Esophagus squamous epithelium (tissue), 5 donors: Measurements from ENCODE around the gene CISD2. TPM values are rescaled to one million over a fixed set of nuclear protein-coding genes. Genes with fewer than 3 reads are reported as not detected.

Source experiments
- DNase-seq: peaks from one replicate; lab custom pipeline; 2025; lab: John Stamatoyannopoulos, UW
- H3K27ac ChIP-seq, 4 donors: fragments of 200-600 bp; sonication (generic); one replicate each; pipeline ENCODE4 v1.5.1; 2016 to 2019; ENCODE audit warnings: mild to moderate bottlenecking in 1 of 4
- H3K27me3 ChIP-seq, 4 donors: fragments of 200-600 bp; sonication (generic); 1 replicate in 3 of 4; 2 replicates in 1 of 4; pipeline versions ENCODE4 v1.5.1 to v1.6.0; 2017 to 2021; ENCODE audit warnings: antibody characterized with exemption in 1 of 4
- H3K36me3 ChIP-seq, 3 donors: fragments of 200-600 bp; sonication (generic); one replicate each; pipeline ENCODE4 v1.5.1; 2016 to 2019
- H3K4me1 ChIP-seq, 3 donors: fragments of 200-600 bp; sonication (generic); one replicate each; pipeline ENCODE4 v1.5.1; 2017 to 2019
- H3K4me3 ChIP-seq, 4 donors: fragments of 200-600 bp; sonication (generic); 1 replicate in 3 of 4; 2 replicates in 1 of 4; pipeline ENCODE4 v1.5.1; 2016 to 2019; ENCODE audit warnings: mild to moderate bottlenecking in 2 of 4, moderate library complexity in 1 of 4
- H3K9me3 ChIP-seq, 3 donors: fragments of 200-600 bp; sonication (generic); one replicate each; pipeline ENCODE4 v1.5.1; 2016 to 2019
- POLR2A ChIP-seq, 4 donors: fragments of 450-650 bp; IDR thresholded peaks; one replicate each; pipeline ENCODE4 v1.6.1; 2017; ENCODE audit warnings: antibody characterized with exemption in 4 of 4, mild to moderate bottlenecking in 4 of 4, moderate library complexity in 3 of 4
- WGBS, 2 donors: methylation state at CpG; one replicate each; pipeline ENCODE4 v1.1.5; 2018; 5-methylcytosine and 5-hydroxymethylcytosine counted together
- intact Hi-C: fragments of 100-400 bp; cut with DNase I; formaldehyde crosslinking; loops from one replicate; pipeline ENCODE4 v1.15.0; 2022
- total RNA-seq, 4 donors: library from RNA; depleted of rRNA; stranded (reverse); fragments of >200 nt; gene quantifications; one replicate each; pipeline ENCODE4 v1.1.0, GENCODE V29; 2016
- TF ChIP-seq, protein P1 (sequence below), 6 experiments: fragments of 450-650 bp in 4 of 6; fragments of 200-600 bp in 2 of 6; sonication (generic) in 2 of 6; IDR thresholded peaks; one replicate each; pipeline ENCODE4 v1.5.1; 2016 to 2019; ENCODE audit warnings: antibody characterized with exemption in 6 of 6, mild to moderate bottlenecking in 4 of 6, moderate library complexity in 4 of 6
- donor health status: DM: yes; HTN: yes; CAD: no.

The CISD2 gene
- total RNA-seq, 4 donors from 2014 or later: 5.6 to 22.4 (median 11.0) TPM

DNA sequence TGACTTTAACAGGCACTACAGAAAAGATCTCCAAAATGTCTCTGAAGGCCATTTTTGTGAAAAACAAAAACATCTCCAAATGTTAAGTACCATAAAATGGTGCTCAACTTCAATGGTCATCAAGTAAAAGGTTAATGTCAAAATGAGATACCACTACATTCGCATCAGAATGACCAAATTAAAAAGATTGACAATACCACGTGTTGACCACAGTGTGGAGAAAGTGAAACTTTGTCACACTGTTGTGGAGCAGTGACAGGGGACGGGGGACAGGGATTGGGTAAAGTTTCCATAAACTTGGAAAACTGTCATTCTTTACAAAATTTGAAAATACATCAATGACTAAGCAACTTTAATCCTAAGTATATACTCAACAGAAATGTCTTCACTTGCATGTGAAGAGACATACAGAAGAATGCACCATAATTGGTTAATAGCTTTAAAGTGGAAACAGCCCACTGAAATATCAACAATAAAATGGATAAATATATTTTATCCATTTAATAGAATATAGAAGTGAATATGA is 19.1 kb upstream of the CISD2 start:
- WGBS, 2 donors: 81 to 83% methylated on average over 3 of the region's 3 CpGs

DNA sequence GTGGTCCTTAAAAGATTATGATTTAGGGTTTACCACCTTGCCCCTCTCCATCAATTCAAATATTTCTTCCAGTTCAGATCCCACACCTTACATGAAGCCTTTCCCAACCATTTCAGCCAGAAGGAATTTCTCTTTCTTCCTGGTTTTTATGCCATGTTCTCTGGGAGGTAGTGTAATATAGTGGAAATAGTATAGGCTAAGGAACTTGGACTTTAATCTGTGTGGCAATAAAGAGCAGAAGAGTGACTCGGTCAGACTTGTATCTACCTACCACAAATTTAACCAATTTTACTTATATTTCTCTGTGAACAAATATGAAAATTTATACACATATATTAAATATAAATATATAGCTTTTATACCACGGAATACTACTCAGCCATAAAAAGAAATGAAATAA is 18.4 kb upstream of the CISD2 start:
- Histone ChIP-seq H3K27ac (no peak overlapping the region), H3K9me3 (no peaks in the 10 kb centered on the region), H3K36me3 (no peaks in the 10 kb centered on the region), H3K4me3 (no peak overlapping the region), H3K27me3 (no peaks in the 10 kb centered on the region), H3K4me1 (no peaks in the 10 kb centered on the region)
- DNase-seq: no peak
- 93 to 98% methylated on average over 2 of the region's 2 CpGs for WGBS, 2 donors
- no peak for TF ChIP-seq POLR2A (IDR thresholded peaks at IDR 0.05)
- TF ChIP-seq, protein P1, sequence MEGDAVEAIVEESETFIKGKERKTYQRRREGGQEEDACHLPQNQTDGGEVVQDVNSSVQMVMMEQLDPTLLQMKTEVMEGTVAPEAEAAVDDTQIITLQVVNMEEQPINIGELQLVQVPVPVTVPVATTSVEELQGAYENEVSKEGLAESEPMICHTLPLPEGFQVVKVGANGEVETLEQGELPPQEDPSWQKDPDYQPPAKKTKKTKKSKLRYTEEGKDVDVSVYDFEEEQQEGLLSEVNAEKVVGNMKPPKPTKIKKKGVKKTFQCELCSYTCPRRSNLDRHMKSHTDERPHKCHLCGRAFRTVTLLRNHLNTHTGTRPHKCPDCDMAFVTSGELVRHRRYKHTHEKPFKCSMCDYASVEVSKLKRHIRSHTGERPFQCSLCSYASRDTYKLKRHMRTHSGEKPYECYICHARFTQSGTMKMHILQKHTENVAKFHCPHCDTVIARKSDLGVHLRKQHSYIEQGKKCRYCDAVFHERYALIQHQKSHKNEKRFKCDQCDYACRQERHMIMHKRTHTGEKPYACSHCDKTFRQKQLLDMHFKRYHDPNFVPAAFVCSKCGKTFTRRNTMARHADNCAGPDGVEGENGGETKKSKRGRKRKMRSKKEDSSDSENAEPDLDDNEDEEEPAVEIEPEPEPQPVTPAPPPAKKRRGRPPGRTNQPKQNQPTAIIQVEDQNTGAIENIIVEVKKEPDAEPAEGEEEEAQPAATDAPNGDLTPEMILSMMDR (IDR thresholded peaks at IDR 0.05): no peak
- intact Hi-C loops: no loop called here

More for the DNA sequence above, 19.1 kb upstream of the CISD2 start:
- H3K4me1 ChIP-seq: no peaks in the 10 kb centered on the region
- H3K36me3 ChIP-seq: no peaks in the 10 kb centered on the region
- TF ChIP-seq POLR2A (IDR thresholded peaks at IDR 0.05): no peak
- TF ChIP-seq, protein P1 (IDR thresholded peaks at IDR 0.05): no peak
- no peaks in the 10 kb centered on the region for H3K27me3 ChIP-seq
- no peaks in the 10 kb centered on the region for H3K9me3 ChIP-seq
- DNase-seq: no peak
- no peak overlapping the region for H3K27ac ChIP-seq
- H3K4me3 ChIP-seq: no peak overlapping the region
- intact Hi-C loops: no loop called here

DNA sequence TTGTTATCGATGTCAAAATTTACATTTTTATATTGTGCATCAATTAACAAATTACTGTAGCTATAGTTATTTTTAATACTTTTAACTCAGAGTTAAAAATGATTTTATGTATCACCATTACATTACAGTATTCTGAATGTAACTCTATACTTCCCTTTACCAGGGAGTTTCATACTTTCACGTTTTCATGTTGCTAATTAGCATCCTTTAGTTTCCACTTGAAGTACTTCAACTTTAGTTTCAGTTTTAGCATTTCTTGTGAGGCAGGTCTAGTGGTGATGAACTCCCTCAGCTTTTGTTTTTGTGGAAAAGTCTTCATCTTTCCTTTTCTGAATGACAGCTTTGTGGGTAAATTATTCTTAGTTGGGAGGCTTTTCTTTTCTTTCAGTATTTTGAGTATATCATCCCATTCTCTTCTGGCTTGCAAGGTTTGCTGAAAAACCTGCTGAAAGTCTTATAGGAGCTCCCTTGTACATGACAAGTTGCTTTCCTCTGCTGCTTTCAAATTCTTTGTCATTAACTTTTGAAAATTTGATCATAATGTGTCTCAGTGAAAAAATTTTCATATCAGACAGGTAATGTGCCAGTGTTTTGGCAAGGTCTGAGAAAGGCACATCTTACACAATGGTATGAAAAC is 9.8 kb upstream of the CISD2 start:
- TF ChIP-seq POLR2A (IDR thresholded peaks at IDR 0.05): no peak
- TF ChIP-seq, protein P1 (IDR thresholded peaks at IDR 0.05): no peak
- no peak overlapping the region for H3K27ac ChIP-seq
- peaks cover 0 to 13% (median 8%) of the 10 kb centered on the region in 3 donors for H3K9me3 ChIP-seq
- H3K4me3 ChIP-seq: no peak overlapping the region
- no peaks in the 10 kb centered on the region for H3K4me1 ChIP-seq
- intact Hi-C loops: no loop called here
- no peaks in the 10 kb centered on the region for H3K27me3 ChIP-seq
- peaks cover 0 to 7% (median 0%) of the 10 kb centered on the region in 3 donors for H3K36me3 ChIP-seq
- WGBS, 2 donors: 85 to 92% methylated on average over 2 of the region's 2 CpGs
- no peak for DNase-seq

DNA sequence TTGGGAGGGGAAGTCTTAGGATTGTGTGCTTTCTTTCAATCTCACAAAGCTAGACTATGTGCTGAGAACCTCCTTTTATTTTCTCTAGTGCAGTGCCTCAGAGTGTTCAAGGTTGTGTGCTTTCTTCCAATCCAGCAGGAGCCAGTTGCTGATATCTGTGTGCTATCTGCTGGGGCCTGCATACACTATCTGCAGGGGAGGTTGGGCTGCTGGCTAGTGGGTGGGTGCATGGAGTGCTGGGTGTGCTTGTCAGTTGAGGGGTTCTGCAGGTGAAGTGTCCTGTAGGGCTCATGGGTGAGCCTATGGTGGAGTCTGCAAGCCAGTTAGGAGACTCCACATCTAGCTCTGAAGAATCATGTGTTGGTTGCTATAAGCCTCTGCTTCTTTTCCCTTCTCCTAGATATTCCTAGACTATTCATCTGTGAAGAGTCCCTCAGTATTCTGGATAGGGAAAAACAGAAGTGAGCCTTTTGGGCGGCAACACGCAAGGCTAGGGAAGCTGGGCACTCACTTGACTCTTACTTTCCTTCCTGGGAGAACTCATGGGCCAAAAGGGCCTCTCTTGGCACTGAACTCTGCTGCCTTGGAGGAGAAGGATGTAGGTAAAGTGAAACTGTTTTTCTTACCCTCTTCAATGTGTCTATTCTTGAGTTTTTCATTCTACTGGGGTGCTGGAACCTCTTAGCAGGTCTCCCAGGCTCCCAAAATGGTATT is 8.0 kb upstream of the CISD2 start:
- H3K36me3 ChIP-seq: peaks cover 0 to 7% (median 0%) of the 10 kb centered on the region in 3 donors
- H3K27ac ChIP-seq: no peak overlapping the region
- intact Hi-C loops: no loop called here
- H3K4me3 ChIP-seq: no peak overlapping the region
- no peak for DNase-seq
- no peaks in the 10 kb centered on the region for H3K4me1 ChIP-seq
- no peaks in the 10 kb centered on the region for H3K27me3 ChIP-seq
- WGBS, 2 donors: 85 to 100% methylated on average over 2 of the region's 2 CpGs
- H3K9me3 ChIP-seq: peaks cover 0 to 13% (median 8%) of the 10 kb centered on the region in 3 donors
- TF ChIP-seq POLR2A (IDR thresholded peaks at IDR 0.05): no peak
- TF ChIP-seq, protein P1 (IDR thresholded peaks at IDR 0.05): no peak

DNA sequence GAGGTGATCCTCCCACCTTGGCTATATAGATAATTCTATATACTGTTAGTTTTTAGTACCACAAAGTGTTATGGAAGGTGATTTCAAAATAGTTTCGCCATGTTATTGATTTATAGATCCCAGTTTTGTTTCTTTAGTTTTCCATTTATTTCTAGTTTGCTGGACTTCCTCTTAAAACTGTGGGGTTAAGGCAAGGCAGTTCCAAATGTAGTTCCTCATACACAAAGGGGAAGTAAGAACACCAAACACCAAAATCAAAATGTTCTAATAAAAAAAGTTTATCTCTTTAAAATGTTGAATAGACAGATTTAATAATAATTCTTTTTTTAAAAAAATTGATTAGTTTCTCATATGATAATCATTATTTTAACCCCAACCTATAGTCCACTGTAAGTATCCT is 6.8 kb upstream of the CISD2 start:
- WGBS, 2 donors: 89% methylated on average over 1 of the region's 1 CpG
- TF ChIP-seq, protein P1 (IDR thresholded peaks at IDR 0.05): no peak
- no peak for TF ChIP-seq POLR2A (IDR thresholded peaks at IDR 0.05)
- no peak overlapping the region for H3K27ac ChIP-seq
- H3K4me3 ChIP-seq: no peak overlapping the region
- H3K36me3 ChIP-seq: peaks cover 0 to 7% (median 0%) of the 10 kb centered on the region in 3 donors
- H3K27me3 ChIP-seq: no peaks in the 10 kb centered on the region
- peaks cover 0 to 13% (median 8%) of the 10 kb centered on the region in 3 donors for H3K9me3 ChIP-seq
- no peaks in the 10 kb centered on the region for H3K4me1 ChIP-seq
- intact Hi-C loops: no loop called here
- no peak for DNase-seq
